Measurements from ENCODE around the gene ZSWIM1.

Gene ZSWIM1

GRCh38 chr20:45933266-45934045, 52.4 kb downstream of the ZSWIM1 start:
- FAIRE-seq = no peak

GRCh38 chr20:45934046-45934585, 53.1 kb downstream of the ZSWIM1 start:
- FAIRE-seq = no peak
